ENCODE measurements around the gene TMPRSS4.

- TF ChIP-seq CTCF (IDR thresholded peaks at IDR 0.05) (no peak), POLR2A (IDR thresholded peaks at IDR 0.05) (no peak), POLR2AphosphoS5 (IDR thresholded peaks at IDR 0.05) (no peak)
These were observed 91.4 kb downstream of the TMPRSS4 start for GRCh38 chr11:118168316-118168715.

Measured in breast epithelium (tissue), 3 donors.